Activated CD8-positive, alpha-beta T cell treated with anti-CD3 and anti-CD28 coated beads, Interleukin-2, amount 10 ng/mL, durations not matched to agents 7 days and 5 days (primary cell): Measurements from ENCODE around the gene ITGB3. TPM values are rescaled to one million over a fixed set of nuclear protein-coding genes. Genes with fewer than 3 reads are reported as not detected.
"Not testable (repeated sequence)": the region's sequence is repeated elsewhere in the genome, so short reads cannot be mapped to it uniquely, and the experiment has no call there.

Experiments
- ATAC-seq: fragments of 150-1000 bp; cut with Tn5 transposase; one replicate; pipeline ENCODE4 v1.10.0; 2021; ENCODE audit warnings: moderate library complexity
- CTCF ChIA-PET: fragments of 350-600 bp; sonication (Branson Sonifier 250); formaldehyde crosslinking; loops from one replicate; lab custom pipeline; 2021; ENCODE audit warnings: antibody characterized with exemption; lab: Charles Lee
- POLR2A ChIA-PET: fragments of 350-600 bp; sonication (Branson Sonifier 250); formaldehyde crosslinking; loops from one replicate; lab custom pipeline; 2021; ENCODE audit warnings: antibody characterized with exemption; lab: Charles Lee
- DNase-seq: peaks from one replicate; pipeline ENCODE4 v3.0.0-alpha.2; 2020
- H3K27ac Mint-ChIP-seq: one replicate; pipeline ENCODE4 v1.8.0; 2021; ENCODE audit warnings: mild to moderate bottlenecking, mixed read lengths
- H3K27me3 Mint-ChIP-seq: one replicate; pipeline ENCODE4 v1.8.0; 2021; ENCODE audit warnings: low read depth, mixed read lengths
- H3K36me3 Mint-ChIP-seq: one replicate; pipeline ENCODE4 v1.8.0; 2021; ENCODE audit warnings: low read depth, mixed read lengths
- H3K4me1 Mint-ChIP-seq: one replicate; pipeline ENCODE4 v1.8.0; 2021; ENCODE audit warnings: low read depth, mixed read lengths
- H3K4me3 Mint-ChIP-seq: one replicate; pipeline ENCODE4 v1.8.0; 2021; ENCODE audit warnings: mild to moderate bottlenecking, mixed read lengths
- H3K9me3 Mint-ChIP-seq: one replicate; pipeline ENCODE4 v1.8.0; 2022; ENCODE audit warnings: mixed read lengths; ENCODE audit not compliant: insufficient read depth
- total RNA-seq, 2 experiments: library from RNA; stranded (reverse); gene quantifications; one replicate each; pipeline ENCODE4 v1.2.3, GENCODE V29; 2021

The ITGB3 gene
- total RNA-seq, 2 experiments from 2014 or later, result 0.29 to 0.73 TPM

DNA sequence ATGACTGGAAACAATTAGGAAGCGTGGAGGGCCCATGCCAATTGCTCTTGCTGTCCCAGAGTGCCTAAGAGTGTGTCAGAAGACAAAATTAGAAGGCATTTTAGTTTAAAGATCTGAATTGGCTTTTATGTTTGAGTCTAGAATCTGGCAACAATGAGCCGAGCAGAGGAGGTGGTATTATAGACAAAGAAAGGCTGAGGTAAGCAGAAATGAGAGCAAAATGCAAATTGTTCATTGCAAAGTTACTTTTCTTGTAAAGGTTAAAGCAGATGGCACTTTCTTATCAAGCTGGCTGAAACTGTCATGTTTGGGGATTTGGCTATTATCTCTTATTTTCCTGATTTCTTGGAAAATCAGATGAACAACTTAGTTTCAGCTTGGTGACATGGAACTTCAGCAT lies 41.2 kb upstream of the ITGB3 start:
- H3K27me3 Mint-ChIP-seq, result peaks cover 20% of the 10 kb centered on the region
- no peaks in the 10 kb centered on the region for H3K9me3 Mint-ChIP-seq
- ChIA-PET POLR2A (no interaction called here), CTCF (no interaction called here)
- ATAC-seq (no peak), DNase-seq (no peak)
- H3K36me3 Mint-ChIP-seq, result no peaks in the 10 kb centered on the region
- H3K27ac Mint-ChIP-seq, result no peak overlapping the region
- H3K4me3 Mint-ChIP-seq, result no peak overlapping the region
- H3K4me1 Mint-ChIP-seq, result peaks cover 19% of the 10 kb centered on the region

DNA sequence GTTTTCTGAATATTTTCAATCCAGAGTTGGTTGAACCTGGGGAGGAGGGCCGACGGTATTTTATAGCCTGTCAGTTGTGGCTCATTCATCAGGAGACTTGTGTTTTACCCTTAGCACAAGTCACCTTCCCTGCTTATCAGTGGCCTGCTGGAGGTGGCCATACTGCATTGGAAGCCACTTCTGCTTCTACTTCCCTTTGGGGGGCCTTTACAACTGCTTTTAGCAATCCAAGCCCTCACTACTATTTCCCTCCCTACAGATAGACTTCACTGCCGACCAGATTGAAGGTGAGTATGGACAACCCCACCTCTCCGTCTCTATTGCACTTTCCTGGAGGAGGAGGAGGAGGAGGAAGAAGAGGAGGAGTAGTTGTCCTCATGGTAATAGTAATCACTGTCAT lies 40.1 kb upstream of the ITGB3 start:
- H3K4me1 Mint-ChIP-seq, result peaks cover 24% of the 10 kb centered on the region
- H3K36me3 Mint-ChIP-seq, result no peaks in the 10 kb centered on the region
- no peak overlapping the region for H3K4me3 Mint-ChIP-seq
- ChIA-PET CTCF (no interaction called here), POLR2A (no interaction called here)
- H3K27me3 Mint-ChIP-seq, result peaks cover 20% of the 10 kb centered on the region
- H3K9me3 Mint-ChIP-seq, result no peaks in the 10 kb centered on the region
- ATAC-seq, result no peak
- H3K27ac Mint-ChIP-seq, result no peak overlapping the region
- DNase-seq, result no peak

GRCh38 chr17:47214931-47215330 lies 38.7 kb upstream of the ITGB3 start:
- DNase-seq, result no peak
- H3K27ac Mint-ChIP-seq, result no peak overlapping the region
- no peak overlapping the region for H3K4me3 Mint-ChIP-seq
- ChIA-PET CTCF (interaction anchor here (0.9 kb wide), 1 partner anchor 9 kb away, joined by 3 read pairs; no protein-coding TSS in a partner anchor), POLR2A (no interaction called here)
- no peaks in the 10 kb centered on the region for H3K9me3 Mint-ChIP-seq
- peaks cover 17% of the 10 kb centered on the region for H3K27me3 Mint-ChIP-seq
- H3K36me3 Mint-ChIP-seq, result no peaks in the 10 kb centered on the region
- H3K4me1 Mint-ChIP-seq, result peaks cover 38% of the 10 kb centered on the region
- no peak for ATAC-seq

DNA sequence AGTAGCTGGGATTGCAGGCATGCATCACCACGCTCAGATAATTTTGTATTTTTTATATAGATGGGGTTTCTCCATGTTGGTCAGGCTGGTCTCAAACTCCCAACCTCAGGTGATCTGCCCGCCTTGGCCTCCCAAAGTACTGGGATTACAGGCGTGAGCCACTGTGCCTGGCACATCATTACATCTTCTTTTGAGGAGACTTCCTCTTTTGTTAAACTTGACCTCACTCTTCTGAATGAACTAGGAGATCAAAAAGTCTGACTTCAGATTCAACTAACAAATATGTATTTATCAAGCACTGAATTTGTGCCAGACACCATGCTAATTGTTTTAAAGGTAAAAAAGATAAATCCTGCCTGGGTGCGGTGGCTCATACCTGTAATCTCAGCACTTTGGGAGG lies 36.8 kb upstream of the ITGB3 start:
- H3K9me3 Mint-ChIP-seq, CTCF ChIA-PET, DNase-seq, ATAC-seq, H3K36me3 Mint-ChIP-seq, H3K4me3 Mint-ChIP-seq: not testable (repeated sequence)
- H3K27ac Mint-ChIP-seq, result peak overlapping the region; percentile 67
- H3K4me1 Mint-ChIP-seq, result peaks cover 56% of the 10 kb centered on the region
- peaks cover 14% of the 10 kb centered on the region for H3K27me3 Mint-ChIP-seq
- POLR2A ChIA-PET, result interaction anchor here (4.8 kb wide), 1 partner anchor 12 kb away, joined by 19 read pairs; no protein-coding TSS in a partner anchor

DNA sequence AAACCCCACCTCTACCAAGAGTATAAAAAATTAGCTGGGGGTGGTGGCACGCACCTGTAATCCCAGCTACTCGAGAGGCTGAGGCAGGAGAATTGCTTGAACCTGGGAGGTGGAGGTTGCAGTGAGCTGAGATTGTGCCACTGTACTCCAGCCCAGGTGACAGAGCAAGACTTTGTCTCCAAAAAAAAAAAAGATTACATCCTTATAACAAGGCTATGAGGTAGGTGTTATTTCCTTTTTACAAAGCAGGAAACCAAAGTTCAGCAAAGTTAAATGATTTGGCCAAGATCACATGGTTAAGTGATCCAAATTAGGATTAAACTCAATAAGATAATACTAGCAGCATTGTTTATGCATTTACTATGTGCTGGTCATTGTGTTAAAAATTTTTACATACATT lies 36.3 kb upstream of the ITGB3 start:
- peak overlapping the region; percentile 67 for H3K27ac Mint-ChIP-seq
- peak; percentile 52 for ATAC-seq
- peaks cover 11% of the 10 kb centered on the region for H3K27me3 Mint-ChIP-seq
- CTCF ChIA-PET, DNase-seq, H3K9me3 Mint-ChIP-seq, H3K36me3 Mint-ChIP-seq, H3K4me3 Mint-ChIP-seq: not testable (repeated sequence)
- H3K4me1 Mint-ChIP-seq, result peaks cover 59% of the 10 kb centered on the region
- POLR2A ChIA-PET, result interaction anchor here (4.8 kb wide), 1 partner anchor 13 kb away, joined by 19 read pairs; no protein-coding TSS in a partner anchor

DNA sequence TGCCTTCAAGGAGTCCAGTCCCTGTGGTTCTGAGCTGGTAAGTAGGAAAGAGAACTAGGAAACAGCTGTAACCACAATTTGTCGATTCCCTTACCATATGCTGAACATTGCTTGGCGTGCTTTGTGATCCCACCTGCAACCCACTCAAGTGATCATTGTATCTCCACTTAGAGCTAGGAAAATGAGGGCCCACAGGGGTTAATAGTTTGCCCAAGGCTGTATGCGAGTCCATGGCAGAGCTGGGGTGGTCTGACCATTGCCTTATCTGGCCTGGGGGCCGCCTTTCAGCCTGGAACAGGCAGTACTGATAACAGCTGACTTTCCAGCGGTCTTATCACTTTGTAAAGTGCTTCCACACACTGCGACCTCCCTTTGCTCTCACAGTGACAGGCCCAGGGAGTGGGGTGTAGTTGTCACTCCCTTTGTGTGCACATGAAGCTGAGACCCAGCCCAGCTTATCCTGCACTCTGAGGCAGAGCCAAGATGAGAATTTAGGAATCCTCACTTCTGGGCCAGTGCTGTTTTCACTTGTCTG lies 34.7 kb upstream of the ITGB3 start:
- Mint-ChIP-seq H3K4me3 (peak overlapping the region; percentile 28), H3K27me3 (peaks cover 2% of the 10 kb centered on the region), H3K27ac (peak overlapping the region; percentile 84), H3K9me3 (no peaks in the 10 kb centered on the region), H3K36me3 (peaks cover 13% of the 10 kb centered on the region), H3K4me1 (peaks cover 69% of the 10 kb centered on the region)
- ChIA-PET POLR2A (interaction anchor here (0.7 to 4.8 kb wide), 2 partner anchors 10 to 15 kb away, joined by 3 to 19 read pairs; no protein-coding TSS in a partner anchor), CTCF (interaction anchor here (1.0 to 2.4 kb wide), 3 partner anchors 11 to 97 kb away, joined by 3 to 24 read pairs (median 6); no protein-coding TSS in a partner anchor)
- no peak for DNase-seq
- no peak for ATAC-seq

DNA sequence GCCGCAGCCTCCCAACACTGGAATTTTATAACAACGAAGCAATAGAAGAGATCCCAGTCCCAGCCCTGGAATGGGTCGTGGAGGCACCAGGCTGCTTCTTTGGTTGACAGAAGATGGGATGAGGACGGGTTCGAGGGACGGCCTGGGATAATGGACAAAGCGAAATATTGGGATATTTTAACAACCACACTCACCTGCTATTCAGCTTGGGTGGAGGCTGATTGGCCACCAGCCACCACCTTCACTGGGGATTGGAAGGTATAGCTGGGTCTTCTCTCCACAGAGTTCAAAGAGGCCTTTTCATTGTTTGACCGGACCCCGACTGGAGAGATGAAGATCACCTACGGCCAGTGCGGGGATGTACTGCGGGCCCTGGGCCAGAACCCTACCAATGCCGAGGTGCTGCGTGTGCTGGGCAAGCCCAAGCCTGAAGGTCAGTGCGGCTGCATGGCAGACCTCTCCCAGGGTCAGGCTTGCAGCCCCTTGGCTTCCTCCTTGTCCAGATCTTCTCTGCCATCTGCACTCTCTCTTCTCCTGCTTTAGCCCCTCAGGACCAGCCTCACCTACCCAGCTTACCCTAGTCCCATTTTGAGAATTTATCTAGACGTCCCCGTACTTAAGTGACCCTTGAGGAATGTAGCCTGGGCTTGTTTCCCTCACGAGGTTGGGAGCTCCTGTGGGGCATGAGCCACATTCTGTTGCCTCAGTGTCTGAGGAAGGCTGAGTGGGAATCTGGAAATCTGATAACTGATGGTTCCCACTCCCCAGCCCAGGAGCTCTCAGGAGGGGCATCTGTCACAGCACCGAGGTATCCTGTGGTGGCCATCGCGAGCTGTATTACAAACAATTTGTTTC lies 33.8 kb upstream of the ITGB3 start:
- POLR2A ChIA-PET, result interaction anchor here (4.8 kb wide), 1 partner anchor 15 kb away, joined by 19 read pairs; no protein-coding TSS in a partner anchor
- CTCF ChIA-PET, result interaction anchor here (0.9 to 2.4 kb wide), 8 partner anchors 10 to 396 kb away, joined by 3 to 24 read pairs (median 5); partner anchors contain the start of gene CDC27
- H3K4me3 Mint-ChIP-seq, result peak overlapping the region; percentile 29
- peaks cover 71% of the 10 kb centered on the region for H3K4me1 Mint-ChIP-seq
- peaks cover 20% of the 10 kb centered on the region for H3K36me3 Mint-ChIP-seq
- peaks cover 2% of the 10 kb centered on the region for H3K27me3 Mint-ChIP-seq
- peak overlapping the region; percentile 84 for H3K27ac Mint-ChIP-seq
- ATAC-seq, result peak; percentile 3
- H3K9me3 Mint-ChIP-seq, result no peaks in the 10 kb centered on the region
- no peak for DNase-seq

GRCh38 chr17:47220531-47220999 lies 33.1 kb upstream of the ITGB3 start:
- POLR2A ChIA-PET, result interaction anchor here (4.8 kb wide), 1 partner anchor 16 kb away, joined by 19 read pairs; no protein-coding TSS in a partner anchor
- CTCF ChIA-PET, result interaction anchor here (0.9 to 2.4 kb wide), 7 partner anchors 9 to 395 kb away, joined by 4 to 24 read pairs (median 5); partner anchors contain the start of gene CDC27
- H3K27ac Mint-ChIP-seq, result peak overlapping the region; percentile 84
- peak; percentile 74 for DNase-seq
- H3K4me3 Mint-ChIP-seq, result peak overlapping the region; percentile 29
- peaks cover 20% of the 10 kb centered on the region for H3K36me3 Mint-ChIP-seq
- ATAC-seq, result peak; percentile 57
- H3K27me3 Mint-ChIP-seq, result no peaks in the 10 kb centered on the region
- no peaks in the 10 kb centered on the region for H3K9me3 Mint-ChIP-seq
- H3K4me1 Mint-ChIP-seq, result peaks cover 67% of the 10 kb centered on the region

- H3K27me3 Mint-ChIP-seq, result no peaks in the 10 kb centered on the region
- CTCF ChIA-PET, result interaction anchor here (1.1 to 2.4 kb wide), 5 partner anchors 9 to 94 kb away, joined by 4 to 24 read pairs (median 5); partner anchors contain the start of gene CDC27
- H3K9me3 Mint-ChIP-seq, result no peaks in the 10 kb centered on the region
- H3K36me3 Mint-ChIP-seq, result peaks cover 20% of the 10 kb centered on the region
- ATAC-seq (peak; percentile 15), DNase-seq (no peak)
- POLR2A ChIA-PET, result interaction anchor here (0.6 to 4.8 kb wide), 3 partner anchors 14 to 59 kb away, joined by 3 to 19 read pairs (median 4); no protein-coding TSS in a partner anchor
- peak overlapping the region; percentile 66 for H3K27ac Mint-ChIP-seq
- H3K4me3 Mint-ChIP-seq, result no peak overlapping the region
- peaks cover 65% of the 10 kb centered on the region for H3K4me1 Mint-ChIP-seq
Observed at GRCh38 chr17:47221154-47221553, 32.5 kb upstream of the ITGB3 start.

DNA sequence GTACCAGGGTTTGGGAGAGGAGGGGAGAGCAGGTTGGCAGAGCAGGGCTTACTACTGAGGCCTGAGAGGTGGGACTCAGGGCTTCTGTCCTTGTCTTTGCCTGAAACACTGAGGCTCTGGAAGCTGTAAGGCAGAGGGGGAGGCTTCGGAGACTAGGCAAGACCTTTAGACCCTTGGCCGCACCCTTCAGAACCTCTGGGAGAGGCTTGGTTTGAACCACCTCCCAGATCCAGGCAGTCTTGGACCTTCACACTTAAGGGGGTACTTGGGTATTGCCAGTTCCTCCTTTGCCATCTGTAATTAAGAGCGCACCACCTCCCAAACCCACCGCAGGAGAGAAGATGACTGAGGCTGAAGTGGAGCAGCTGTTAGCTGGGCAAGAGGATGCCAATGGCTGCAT lies 31.6 kb upstream of the ITGB3 start:
- H3K4me1 Mint-ChIP-seq, result peaks cover 59% of the 10 kb centered on the region
- no peaks in the 10 kb centered on the region for H3K27me3 Mint-ChIP-seq
- ChIA-PET POLR2A (no interaction called here), CTCF (interaction anchor here (1.1 kb wide), 1 partner anchor 12 kb away, joined by 4 read pairs; no protein-coding TSS in a partner anchor)
- H3K4me3 Mint-ChIP-seq, result no peak overlapping the region
- ATAC-seq (no peak), DNase-seq (no peak)
- H3K9me3 Mint-ChIP-seq, result no peaks in the 10 kb centered on the region
- peaks cover 20% of the 10 kb centered on the region for H3K36me3 Mint-ChIP-seq
- H3K27ac Mint-ChIP-seq, result peak overlapping the region; percentile 37

DNA sequence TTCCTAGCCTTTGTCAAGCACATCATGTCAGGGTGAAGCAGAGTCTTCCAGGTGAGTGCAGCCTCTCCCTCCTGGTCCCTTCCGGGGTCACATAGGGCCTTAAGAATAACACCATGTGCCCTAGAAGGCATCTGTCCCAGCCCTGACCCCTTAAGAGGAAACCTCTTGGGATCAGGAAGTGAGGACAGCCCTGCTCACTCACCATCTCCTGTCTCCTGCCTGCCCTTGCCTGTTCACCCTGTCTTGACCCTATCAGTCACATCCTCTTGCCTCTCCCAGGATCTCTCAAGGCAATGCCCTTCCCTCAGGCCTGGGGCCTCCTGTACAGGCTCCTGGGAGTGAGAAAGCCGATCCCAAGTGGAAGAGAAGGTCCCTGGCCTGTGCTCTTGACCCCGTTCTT lies 30.6 kb upstream of the ITGB3 start:
- Mint-ChIP-seq H3K27me3 (no peaks in the 10 kb centered on the region), H3K4me1 (peaks cover 52% of the 10 kb centered on the region), H3K9me3 (no peaks in the 10 kb centered on the region), H3K4me3 (no peak overlapping the region), H3K36me3 (peaks cover 20% of the 10 kb centered on the region), H3K27ac (peak overlapping the region; percentile 3)
- CTCF ChIA-PET, result no interaction called here
- ATAC-seq (no peak), DNase-seq (no peak)
- POLR2A ChIA-PET, result interaction anchor here (1.1 kb wide), 1 partner anchor 33 kb away, joined by 3 read pairs; no protein-coding TSS in a partner anchor
